WERI-Rb-1 (cell line): ENCODE data around the gene SHOC2.
"Not testable (repeated sequence)": the region's sequence is repeated elsewhere in the genome, so short reads cannot be mapped to it uniquely, and the experiment has no call there.

Experiments
- DNase-seq: peaks from one replicate; pipeline ENCODE4 v3.0.0-alpha.2; 2020
- H3K27ac ChIP-seq: fragments of 250-450 bp; sonication (Bioruptor Pico); 2 replicates; pipeline ENCODE4 v1.5.1; 2020; ENCODE audit warnings: mild to moderate bottlenecking, moderate library complexity
- H3K27me3 ChIP-seq: fragments of 250-450 bp; sonication (Bioruptor Pico); 2 replicates; pipeline ENCODE4 v1.5.1; 2021; ENCODE audit warnings: mild to moderate bottlenecking, low read depth, moderate library complexity; ENCODE audit not compliant: insufficient read depth, severe bottlenecking
- H3K36me3 ChIP-seq: fragments of 250-450 bp; sonication (Bioruptor Pico); 2 replicates; pipeline ENCODE4 v1.5.1; 2020; ENCODE audit warnings: mild to moderate bottlenecking, moderate library complexity
- H3K4me3 ChIP-seq: 2 replicates; pipeline ENCODE4 v1.5.1; 2011; ENCODE audit warnings: low read depth, mild to moderate bottlenecking, control low read depth, low read length
- H3K9me3 ChIP-seq: fragments of 250-450 bp; sonication (Bioruptor Pico); 2 replicates; pipeline ENCODE4 v1.5.1; 2021; ENCODE audit warnings: mild to moderate bottlenecking, moderate library complexity; ENCODE audit not compliant: severe bottlenecking
- TF ChIP-seq, protein P1 (sequence below): IDR thresholded peaks from 2 replicates; pipeline ENCODE4 v1.5.1; 2011; ENCODE audit warnings: low read depth, mild to moderate bottlenecking, control low read depth, inconsistent platforms, low read length

The SHOC2 gene

DNA sequence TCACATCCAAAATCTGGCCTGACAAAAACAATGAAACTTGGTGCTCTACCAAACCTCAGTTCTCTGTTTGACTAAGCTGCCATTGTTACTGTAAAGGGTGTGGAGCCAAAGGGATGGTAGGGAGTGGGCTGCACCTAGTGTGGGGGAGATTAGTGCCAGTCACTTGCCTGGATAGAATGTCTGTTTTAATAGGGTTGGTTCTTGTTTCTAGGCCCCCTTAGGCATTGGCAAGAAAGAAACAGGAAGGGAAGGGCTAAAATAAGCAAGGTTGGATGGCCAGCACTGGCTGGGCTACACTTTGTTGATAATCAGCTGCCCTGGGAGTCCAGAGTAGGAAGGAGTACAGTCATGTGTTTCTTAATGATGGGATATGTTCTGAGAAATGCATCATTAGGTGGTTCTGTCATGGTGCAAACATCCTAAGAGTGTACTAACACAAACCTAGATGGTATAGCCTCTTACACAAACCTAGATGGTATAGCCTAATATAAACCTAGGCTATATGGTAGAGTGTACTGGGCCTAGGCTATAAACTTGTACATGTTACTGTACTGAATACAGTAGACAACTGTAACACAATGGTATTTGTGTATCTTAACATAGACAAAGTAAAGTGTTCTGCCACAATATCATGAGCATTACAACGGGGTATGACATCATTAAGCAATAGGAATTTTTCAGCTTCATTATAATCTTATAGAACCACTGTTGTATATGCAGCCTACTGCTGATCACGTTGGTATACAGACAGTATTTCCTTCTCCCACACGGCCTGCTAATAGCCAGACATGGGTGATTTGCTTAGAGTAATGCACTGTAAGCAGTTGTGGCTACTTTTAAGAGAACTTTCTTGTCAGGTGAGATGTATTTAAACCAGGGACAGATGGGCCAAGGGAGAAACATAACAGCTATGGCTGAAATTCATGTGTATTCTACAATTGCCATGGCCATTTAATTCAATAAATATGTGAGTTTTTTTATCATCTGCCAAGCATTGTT lies 15.8 kb upstream of the SHOC2 start:
- H3K4me3 ChIP-seq, result no peak overlapping the region
- TF ChIP-seq, protein P1, sequence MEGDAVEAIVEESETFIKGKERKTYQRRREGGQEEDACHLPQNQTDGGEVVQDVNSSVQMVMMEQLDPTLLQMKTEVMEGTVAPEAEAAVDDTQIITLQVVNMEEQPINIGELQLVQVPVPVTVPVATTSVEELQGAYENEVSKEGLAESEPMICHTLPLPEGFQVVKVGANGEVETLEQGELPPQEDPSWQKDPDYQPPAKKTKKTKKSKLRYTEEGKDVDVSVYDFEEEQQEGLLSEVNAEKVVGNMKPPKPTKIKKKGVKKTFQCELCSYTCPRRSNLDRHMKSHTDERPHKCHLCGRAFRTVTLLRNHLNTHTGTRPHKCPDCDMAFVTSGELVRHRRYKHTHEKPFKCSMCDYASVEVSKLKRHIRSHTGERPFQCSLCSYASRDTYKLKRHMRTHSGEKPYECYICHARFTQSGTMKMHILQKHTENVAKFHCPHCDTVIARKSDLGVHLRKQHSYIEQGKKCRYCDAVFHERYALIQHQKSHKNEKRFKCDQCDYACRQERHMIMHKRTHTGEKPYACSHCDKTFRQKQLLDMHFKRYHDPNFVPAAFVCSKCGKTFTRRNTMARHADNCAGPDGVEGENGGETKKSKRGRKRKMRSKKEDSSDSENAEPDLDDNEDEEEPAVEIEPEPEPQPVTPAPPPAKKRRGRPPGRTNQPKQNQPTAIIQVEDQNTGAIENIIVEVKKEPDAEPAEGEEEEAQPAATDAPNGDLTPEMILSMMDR, result no peak
- H3K27ac ChIP-seq, result no peak overlapping the region
- DNase-seq, result no peak
- no peaks in the 10 kb centered on the region for H3K9me3 ChIP-seq
- H3K36me3 ChIP-seq, result peaks cover 7% of the 10 kb centered on the region
- H3K27me3 ChIP-seq, result no peaks in the 10 kb centered on the region

DNA sequence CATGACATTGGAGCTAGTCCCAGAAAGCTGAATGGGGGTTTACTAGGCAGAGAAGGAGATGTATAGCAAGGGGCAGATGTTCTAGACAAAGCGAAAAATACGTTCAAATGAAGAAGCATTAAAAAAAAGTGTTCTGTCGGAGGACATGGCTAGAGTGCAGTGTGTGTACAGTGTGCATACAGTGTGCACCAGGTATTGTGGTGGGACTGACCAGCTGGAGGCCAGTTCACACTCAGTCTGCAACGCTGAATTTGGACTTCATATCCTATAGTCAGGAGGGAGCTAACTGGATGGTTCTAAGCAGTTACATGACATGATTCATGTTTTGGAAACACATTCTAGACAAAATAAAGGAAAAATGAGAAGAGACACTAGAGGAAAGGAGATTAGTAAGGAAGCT lies 9.3 kb upstream of the SHOC2 start:
- TF ChIP-seq, protein P1, result no peak
- H3K36me3 ChIP-seq, result no peaks in the 10 kb centered on the region

DNA sequence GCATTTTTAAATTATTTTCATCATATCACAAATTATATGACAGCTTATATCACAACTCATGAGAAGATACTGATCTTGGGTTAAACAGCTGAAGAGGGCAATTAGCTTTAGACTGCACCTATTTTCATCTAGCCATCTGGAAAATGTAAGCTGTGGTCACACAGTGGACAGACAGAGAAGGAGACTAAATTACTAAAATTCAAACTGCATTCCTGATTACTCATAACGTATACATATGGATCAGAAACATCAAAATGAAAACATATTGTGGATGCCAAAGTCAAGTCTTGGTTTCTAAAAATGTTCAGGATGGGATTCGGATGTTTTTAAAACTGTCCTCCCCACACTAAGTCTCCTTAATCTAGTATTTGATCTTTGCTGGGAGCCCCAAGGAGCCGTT lies 7.0 kb upstream of the SHOC2 start:
- H3K36me3 ChIP-seq, result no peaks in the 10 kb centered on the region
- H3K4me3 ChIP-seq, result no peak overlapping the region
- TF ChIP-seq, protein P1, result no peak
- no peaks in the 10 kb centered on the region for H3K27me3 ChIP-seq
- no peak overlapping the region for H3K27ac ChIP-seq
- no peak for DNase-seq
- no peaks in the 10 kb centered on the region for H3K9me3 ChIP-seq

More for the DNA sequence above, 9.3 kb upstream of the SHOC2 start:
- H3K27ac ChIP-seq, result no peak overlapping the region
- no peak overlapping the region for H3K4me3 ChIP-seq
- no peak for DNase-seq
- no peaks in the 10 kb centered on the region for H3K9me3 ChIP-seq
- H3K27me3 ChIP-seq, result no peaks in the 10 kb centered on the region

DNA sequence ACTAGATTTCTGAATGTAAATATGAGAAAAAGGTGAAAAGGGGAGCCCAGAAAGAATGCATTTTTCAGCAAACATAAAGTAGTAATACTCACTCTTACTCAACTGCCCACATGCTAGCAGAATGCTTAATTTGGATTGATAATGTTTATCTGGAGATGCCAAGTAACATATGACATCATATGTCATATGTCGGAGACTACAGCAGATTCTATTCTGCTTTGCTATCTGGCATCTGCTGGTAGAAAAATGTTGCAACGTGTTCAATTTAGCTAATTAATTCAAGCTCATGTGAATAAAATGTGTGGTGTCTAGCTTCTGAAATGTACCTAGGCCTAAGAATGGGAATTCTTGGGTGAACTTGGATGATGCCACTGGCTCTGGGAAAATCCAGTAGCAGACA lies 5.0 kb upstream of the SHOC2 start:
- Histone ChIP-seq H3K9me3 (no peaks in the 10 kb centered on the region), H3K27me3 (no peaks in the 10 kb centered on the region), H3K4me3 (no peak overlapping the region), H3K27ac (no peak overlapping the region), H3K36me3 (peaks cover 2% of the 10 kb centered on the region; the same call in 1 of the 2 replicates)
- no peak for DNase-seq
- TF ChIP-seq, protein P1, result no peak

DNA sequence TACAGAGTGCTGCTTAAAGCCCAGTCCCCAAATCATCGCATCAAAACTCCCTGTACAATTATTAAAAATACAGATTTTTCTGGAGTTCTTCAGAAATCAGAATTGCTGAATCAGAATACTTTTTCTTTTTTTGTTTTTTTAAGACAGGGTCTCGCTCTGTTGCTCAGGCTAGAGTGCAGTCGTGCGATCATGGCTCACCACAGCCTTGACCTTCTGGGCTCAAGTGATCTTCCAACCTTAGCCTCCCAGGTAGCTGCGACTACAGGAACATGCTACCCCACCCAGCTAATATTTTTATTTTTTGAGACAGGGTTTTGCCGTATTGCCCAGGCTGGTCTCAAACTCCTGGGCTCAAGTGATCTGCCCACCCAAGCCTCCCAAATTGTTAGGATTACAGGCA lies 4.4 kb upstream of the SHOC2 start:
- Histone ChIP-seq H3K9me3 (no peaks in the 10 kb centered on the region), H3K4me3 (no peak overlapping the region), H3K36me3 (peaks cover 2% of the 10 kb centered on the region; the same call in 1 of the 2 replicates), H3K27ac (no peak overlapping the region), H3K27me3 (no peaks in the 10 kb centered on the region)
- TF ChIP-seq, protein P1, result no peak
- DNase-seq, result no peak

DNA sequence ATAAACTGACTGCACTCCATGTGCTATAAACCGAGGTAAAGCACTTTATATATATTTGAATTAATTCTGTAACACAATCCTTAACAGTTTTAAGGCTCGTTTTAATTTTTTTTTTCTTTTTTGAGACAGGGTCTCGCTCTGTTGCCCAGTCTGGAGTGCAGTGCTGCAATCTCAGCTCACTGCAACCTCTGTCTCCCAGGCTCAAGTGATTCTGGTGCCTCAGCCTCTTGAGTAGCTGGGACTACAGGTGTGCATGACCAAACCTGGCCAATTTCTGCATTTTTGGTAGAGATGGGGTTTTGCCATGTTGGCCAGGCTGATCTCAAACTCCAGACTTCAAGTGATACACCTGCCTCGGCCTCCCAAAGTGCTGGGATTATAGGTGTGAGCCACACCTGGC lies 3.8 kb upstream of the SHOC2 start:
- H3K27ac ChIP-seq, DNase-seq: not testable (repeated sequence)

More for the DNA sequence above, 3.8 kb upstream of the SHOC2 start:
- H3K27me3 ChIP-seq, H3K9me3 ChIP-seq, H3K36me3 ChIP-seq, H3K4me3 ChIP-seq: not testable (repeated sequence)
